Endothelial cell of umbilical vein (primary cell): ENCODE results near the gene ALG12. TPM values are rescaled to one million over a fixed set of nuclear protein-coding genes. Genes with fewer than 3 reads are reported as not detected.

Experiments
- BruUV-seq: library from RNA; stranded (reverse); fragments of 400-500 nt; replicated peaks from 2 replicates; lab custom pipeline; 2021; lab: Mats Ljungman, UMichigan
- CTCF ChIA-PET: fragments of 300-600, 350-600 bp; sonication (Branson Sonifier 250); formaldehyde crosslinking; loops from one replicate; lab custom pipeline; 2021; ENCODE audit warnings: antibody characterized with exemption, inconsistent platforms; lab: Charles Lee
- POLR2A ChIA-PET: fragments of 300-600, 350-600 bp; sonication (Branson Sonifier 250); formaldehyde crosslinking; loops from one replicate; lab custom pipeline; 2021; ENCODE audit warnings: antibody characterized with exemption, inconsistent platforms; lab: Charles Lee
- DNase-seq: peaks from one replicate; pipeline ENCODE4 v3.0.0-alpha.2; 2011; ENCODE audit warnings: low read depth, low spot score
- FAIRE-seq: peaks from 2 replicates; lab custom pipeline; 2011; peaks lifted over from hg19 to GRCh38; lab: Jason Lieb, UNC
- H2AFZ ChIP-seq: 2 replicates; pipeline ENCODE4 v1.6.0; 2012; ENCODE audit warnings: low read depth, low read length, control low read depth, inconsistent platforms
- H3K27ac ChIP-seq: 2 replicates; pipeline ENCODE4 v1.5.1; 2011; ENCODE audit warnings: low read depth, mild to moderate bottlenecking, control low read depth, low read length, moderate library complexity; ENCODE audit not compliant: insufficient read depth
- H3K27me3 ChIP-seq, 2 experiments: 2 replicates each; pipeline versions ENCODE4 v1.6.0 to v1.6.1; 2011; ENCODE audit warnings: low read length in 2 of 2, mixed read lengths in 1 of 2; ENCODE audit not compliant: control insufficient read depth in 2 of 2, insufficient read depth in 2 of 2
- H3K36me3 ChIP-seq, 2 experiments: 2 replicates in 1 of 2; 3 replicates in 1 of 2; pipeline ENCODE4 v1.5.1; 2011; ENCODE audit warnings: low read length in 2 of 2, mild to moderate bottlenecking in 1 of 2, moderate library complexity in 1 of 2; ENCODE audit not compliant: control insufficient read depth in 2 of 2, insufficient read depth in 2 of 2; ENCODE audit errors: extremely low read depth in 1 of 2
- H3K4me1 ChIP-seq: 3 replicates; pipeline ENCODE4 v1.5.1; 2011; ENCODE audit warnings: mild to moderate bottlenecking, low read length; ENCODE audit not compliant: control insufficient read depth, insufficient read depth; ENCODE audit errors: extremely low read depth
- H3K4me2 ChIP-seq: 2 replicates; pipeline ENCODE4 v1.6.1; 2011; ENCODE audit warnings: low read length, control low read depth, mixed read lengths; ENCODE audit not compliant: insufficient read depth
- H3K4me3 ChIP-seq, 3 experiments: fragments of 200-600 bp in 1 of 3; sonication (generic), shearing (Covaris generic) in 1 of 3; replicated peaks in 1 of 3; 2 replicates each; pipeline ENCODE4 v1.5.1; 2011 to 2016; ENCODE audit warnings: control low read depth in 3 of 3, low read length in 3 of 3, mild to moderate bottlenecking in 2 of 3, inconsistent platforms in 1 of 3, low read depth in 1 of 3, moderate library complexity in 1 of 3; ENCODE audit not compliant: insufficient read depth in 1 of 3
- H3K79me2 ChIP-seq: 2 replicates; pipeline ENCODE4 v1.6.0; 2012; ENCODE audit warnings: low read length, inconsistent platforms; ENCODE audit not compliant: control insufficient read depth, insufficient read depth
- H3K9ac ChIP-seq: replicated peaks from 2 replicates; pipeline ENCODE3; 2011; ENCODE audit warnings: low read length, control low read depth; ENCODE audit not compliant: insufficient read depth; ENCODE audit errors: extremely low read depth
- H3K9me1 ChIP-seq: replicated peaks from 3 replicates; pipeline ENCODE4 v1.6.0; 2011; ENCODE audit warnings: mild to moderate bottlenecking, low read length; ENCODE audit not compliant: control insufficient read depth, insufficient read depth; ENCODE audit errors: extremely low read depth
- H3K9me3 ChIP-seq: replicated peaks from 2 replicates; pipeline ENCODE4 v1.5.1; 2012; ENCODE audit warnings: low read length, inconsistent platforms; ENCODE audit not compliant: control insufficient read depth, insufficient read depth
- H4K20me1 ChIP-seq: replicated peaks from 2 replicates; pipeline ENCODE3; 2011; ENCODE audit warnings: mild to moderate bottlenecking, low read length; ENCODE audit not compliant: control insufficient read depth, insufficient read depth; ENCODE audit errors: extremely low read depth
- CTCF ChIP-seq, 2 donors: IDR thresholded peaks; 1 replicate in 1 of 2; 2 replicates in 1 of 2; pipeline ENCODE4 v1.5.1; 2011; ENCODE audit warnings: low read length in 2 of 2, mild to moderate bottlenecking in 2 of 2, moderate library complexity in 2 of 2, control low read depth in 1 of 2, inconsistent platforms in 1 of 2, low read depth in 1 of 2; ENCODE audit not compliant: insufficient read depth in 1 of 2; ENCODE audit errors: extremely low read depth in 1 of 2
- EZH2 ChIP-seq: IDR thresholded peaks from 2 replicates; pipeline ENCODE4 v1.6.1; 2012; ENCODE audit warnings: borderline replicate concordance, low read depth, mild to moderate bottlenecking, moderate library complexity, low read length, inconsistent platforms; ENCODE audit not compliant: severe bottlenecking
- FOS ChIP-seq: IDR thresholded peaks from 2 replicates; pipeline ENCODE4 v1.6.1; 2011; ENCODE audit warnings: mild to moderate bottlenecking, low read length, moderate library complexity, borderline replicate concordance; ENCODE audit not compliant: insufficient read depth
- GATA2 ChIP-seq: IDR thresholded peaks from 2 replicates; pipeline ENCODE4 v1.7.0; 2011; ENCODE audit warnings: low read depth, mild to moderate bottlenecking, moderate library complexity, mixed read lengths, low read length; ENCODE audit not compliant: insufficient read length, insufficient read depth
- JUN ChIP-seq: IDR thresholded peaks from 2 replicates; pipeline ENCODE4 v1.6.1; 2011; ENCODE audit warnings: borderline replicate concordance, low read depth; ENCODE audit not compliant: insufficient read length, insufficient read depth
- MAX ChIP-seq: IDR thresholded peaks from 2 replicates; pipeline ENCODE4 v1.6.1; 2011; ENCODE audit not compliant: insufficient read depth, insufficient read length
- MYC ChIP-seq: IDR thresholded peaks from one replicate; pipeline ENCODE4 v1.6.1; 2011; ENCODE audit warnings: mild to moderate bottlenecking, low read depth, low read length
- POLR2A ChIP-seq: IDR thresholded peaks from 2 replicates; pipeline ENCODE4 v1.6.1; 2012; ENCODE audit warnings: low read depth, mild to moderate bottlenecking, control low read depth, low read length
- POLR2AphosphoS5 ChIP-seq: IDR thresholded peaks from 2 replicates; pipeline ENCODE4 v1.6.1; 2012; ENCODE audit warnings: low read depth, mild to moderate bottlenecking, control low read depth, low read length, moderate library complexity; ENCODE audit not compliant: insufficient read depth
- dilution Hi-C: fragments of 300-500 bp; cut with MboI; formaldehyde crosslinking; loops from one replicate; pipeline ENCODE4 v1.15.0; 2019; ENCODE audit warnings: low sequenced_read_pairs; ENCODE audit not compliant: extremely low pct_ligation_motif_present
- intact Hi-C: fragments of 100-400 bp; cut with micrococcal nuclease; formaldehyde crosslinking; loops from one replicate; pipeline ENCODE4 v1.10.0; 2022
- polyA plus RNA-seq, 4 experiments: library from polyadenylated mRNA; depleted of rRNA in 3 of 4; stranded (reverse) in 3 of 4; unstranded in 1 of 4; fragments of >200 nt; gene quantifications; 2 replicates each; pipeline versions ENCODE4 v1.2.1 to v1.2.3, GENCODE V29; 2011 to 2012; ENCODE audit warnings: missing spikeins in 1 of 4
- total RNA-seq: library from RNA; stranded (reverse); gene quantifications from 2 replicates; pipeline ENCODE4 v1.2.3, GENCODE V29; 2021

Gene ALG12
- total and polyA plus RNA-seq, 2 donors (not counting 3 experiments of a cell fraction or from before 2014, with no cell fraction given), result 14.6 to 18.0 TPM

- Histone ChIP-seq H3K9me3 (no peaks in the 10 kb centered on the region), H3K36me3 (no peaks in the 10 kb centered on the region), H3K79me2 (peaks cover 96% of the 10 kb centered on the region), H3K27me3 (no peaks in the 10 kb centered on the region), H3K4me1 (no peaks in the 10 kb centered on the region), H3K9me1 (no peaks in the 10 kb centered on the region), H3K4me2 (no peak overlapping the region), H2AFZ (no peak overlapping the region), H3K4me3 (no peak overlapping the region), H3K27ac (no peak overlapping the region), H3K9ac (no peak overlapping the region), H4K20me1 (peaks cover 6% of the 10 kb centered on the region)
- dilution Hi-C loops (no loop called here), intact Hi-C loops (no loop called here)
- ChIA-PET POLR2A (no interaction called here), CTCF (no interaction called here)
- BruUV-seq, result no TSS peak
- FAIRE-seq (no peak), DNase-seq (no peak)
- TF ChIP-seq EZH2, result no peak
These were observed 48.2 kb downstream of the ALG12 start for GRCh38 chr22:49869845-49870712.

- FAIRE-seq, result no peak
- dilution Hi-C loops (no loop called here), intact Hi-C loops (no loop called here)
- H4K20me1 ChIP-seq, result peaks cover 6% of the 10 kb centered on the region
- BruUV-seq, result no TSS peak
- ChIA-PET POLR2A (no interaction called here), CTCF (no interaction called here)
- TF ChIP-seq FOS, result no peak
- no peak for TF ChIP-seq EZH2
- no peak for TF ChIP-seq POLR2AphosphoS5
- TF ChIP-seq MYC, result no peak
- TF ChIP-seq GATA2, result no peak
- no peak for TF ChIP-seq CTCF (IDR thresholded peaks at IDR 0.05; ENCODE audit: extremely low read depth in 1 of 2, insufficient read depth in 1 of 2, low read depth in 1 of 2, low read length in 2 of 2)
- TF ChIP-seq POLR2A, result no peak
- TF ChIP-seq JUN, result no peak
- no peak for TF ChIP-seq MAX
- no peak for DNase-seq
- H3K79me2 ChIP-seq, result peaks cover 96% of the 10 kb centered on the region
- no peaks in the 10 kb centered on the region for H3K4me1 ChIP-seq
- H3K4me2 ChIP-seq, result no peak overlapping the region
- H3K9me3 ChIP-seq, result no peaks in the 10 kb centered on the region
- no peaks in the 10 kb centered on the region for H3K27me3 ChIP-seq
- H3K36me3 ChIP-seq, result no peaks in the 10 kb centered on the region
- no peak overlapping the region for H3K4me3 ChIP-seq
- no peak overlapping the region for H2AFZ ChIP-seq
- H3K27ac ChIP-seq, result no peak overlapping the region
- H3K9me1 ChIP-seq, result no peaks in the 10 kb centered on the region
- no peak overlapping the region for H3K9ac ChIP-seq
These were observed 49.0 kb downstream of the ALG12 start for GRCh38 chr22:49869086-49869830.
